HCT116 (cell line): ENCODE data around the gene VMP1. TPM values are rescaled to one million over a fixed set of nuclear protein-coding genes. Genes with fewer than 3 reads are reported as not detected.
A peak's percentile ranks its signal among the peaks of the same experiment; 100 is the strongest.

Experiments
- ATAC-seq: fragments of 200-7000 bp; cut with Tn5 transposase; 2 replicates; pipeline ENCODE4 v1.9.1; 2020; ENCODE audit warnings: mild to moderate bottlenecking, moderate library complexity
- BruUV-seq: library from RNA; stranded (reverse); fragments of 400-500 nt; replicated peaks from 2 replicates; lab custom pipeline; 2021; lab: Mats Ljungman, UMichigan
- CTCF ChIA-PET: fragments of 300-600 bp; sonication (Branson Sonifier 250); formaldehyde crosslinking; loops from one replicate; lab custom pipeline; 2021; ENCODE audit warnings: antibody characterized with exemption; lab: Charles Lee
- POLR2A ChIA-PET: fragments of 300-600, 350-600 bp; sonication (Branson Sonifier 250); formaldehyde crosslinking; loops from one replicate; lab custom pipeline; 2021; ENCODE audit warnings: antibody characterized with exemption; lab: Charles Lee
- RAD21 ChIA-PET, 2 experiments: fragments of 300-600 bp; sonication (Branson Sonifier 250); formaldehyde crosslinking; loops; one replicate each; lab custom pipeline; 2023; ENCODE audit warnings: low total read pairs in 2 of 2; ENCODE audit not compliant: uncharacterized antibody in 2 of 2, unreplicated experiment in 2 of 2, low non-redundant PET in 1 of 2; lab: Charles Lee
- DNase-seq: peaks from one replicate; pipeline ENCODE4 v3.0.0-alpha.2; 2010; ENCODE audit warnings: low read depth, low spot score
- H2AFZ ChIP-seq: fragments of 200-600 bp; shearing (Covaris generic), sonication (generic); 2 replicates; pipeline ENCODE4 v1.6.1; 2017; ENCODE audit warnings: low read depth, mixed run types, mixed read lengths, antibody characterized with exemption, low read length; ENCODE audit not compliant: poor library complexity, severe bottlenecking
- H3K27ac ChIP-seq: 2 replicates; pipeline ENCODE4 v1.5.1; 2012; ENCODE audit warnings: low read depth, low read length
- H3K27me3 ChIP-seq: fragments of 200-600 bp; sonication (generic); 2 replicates; pipeline ENCODE4 v1.6.1; 2016; ENCODE audit warnings: mixed run types, low read length, mixed read lengths; ENCODE audit not compliant: insufficient read depth
- H3K36me3 ChIP-seq, 2 experiments: fragments of 200-500 bp in 1 of 2; fragments of 200-600 bp in 1 of 2; sonication (Bioruptor generic) in 1 of 2; sonication (generic) in 1 of 2; 2 replicates each; pipeline versions ENCODE4 v1.5.1 to v1.6.1; 2014 to 2016; ENCODE audit warnings: low read length in 2 of 2, inconsistent platforms in 1 of 2, mixed read lengths in 1 of 2, mixed run types in 1 of 2; ENCODE audit not compliant: insufficient read depth in 2 of 2, control insufficient read depth in 1 of 2
- H3K4me1 ChIP-seq, 2 experiments: fragments of 200-600 bp in 1 of 2; sonication (generic) in 1 of 2; 2 replicates each; pipeline versions ENCODE4 v1.5.1 to v1.6.1; 2012 to 2017; ENCODE audit warnings: low read length in 2 of 2, inconsistent platforms in 1 of 2, mild to moderate bottlenecking in 1 of 2, mixed read lengths in 1 of 2, mixed run types in 1 of 2, moderate library complexity in 1 of 2; ENCODE audit not compliant: insufficient read depth in 2 of 2, control insufficient read depth in 1 of 2
- H3K4me2 ChIP-seq: fragments of 200-600 bp; sonication (generic); 2 replicates; pipeline ENCODE4 v1.6.1; 2017; ENCODE audit warnings: mixed run types, low read length, mixed read lengths
- H3K4me3 ChIP-seq, 2 experiments: fragments of 200-600 bp in 1 of 2; sonication (generic) in 1 of 2; replicated peaks in 1 of 2; 2 replicates each; pipeline ENCODE4 v1.5.1; 2011 to 2016; ENCODE audit warnings: low read length in 2 of 2, control low read depth in 1 of 2, low read depth in 1 of 2, mild to moderate bottlenecking in 1 of 2, mixed read lengths in 1 of 2, mixed run types in 1 of 2
- H3K79me2 ChIP-seq: fragments of 200-600 bp; sonication (generic); 2 replicates; pipeline ENCODE4 v1.6.1; 2017; ENCODE audit warnings: mild to moderate bottlenecking, mixed run types, low read length, moderate library complexity, mixed read lengths; ENCODE audit not compliant: insufficient read depth
- H3K9ac ChIP-seq: fragments of 200-600 bp; sonication (generic); 2 replicates; pipeline ENCODE4 v1.6.1; 2016; ENCODE audit warnings: low read length, mixed read lengths
- H3K9me2 ChIP-seq: fragments of 200-600 bp; sonication (generic), shearing (Covaris generic); 2 replicates; pipeline ENCODE4 v1.6.1; 2017; ENCODE audit warnings: mixed run types, mild to moderate bottlenecking, moderate library complexity; ENCODE audit not compliant: insufficient read depth
- H3K9me3 ChIP-seq, 2 experiments: fragments of 200-500 bp in 1 of 2; fragments of 200-600 bp in 1 of 2; sonication (Bioruptor generic) in 1 of 2; sonication (generic) in 1 of 2; 2 replicates each; pipeline ENCODE4 v1.6.1; 2014 to 2017; ENCODE audit warnings: low read length in 2 of 2, mixed read lengths in 2 of 2, inconsistent platforms in 1 of 2, low read depth in 1 of 2, mild to moderate bottlenecking in 1 of 2, mixed run types in 1 of 2, moderate library complexity in 1 of 2; ENCODE audit not compliant: control insufficient read depth in 1 of 2, insufficient read depth in 1 of 2
- H4K20me1 ChIP-seq: fragments of 200-600 bp; sonication (generic), shearing (Covaris generic); 2 replicates; pipeline ENCODE4 v1.6.1; 2017; ENCODE audit warnings: mixed run types, mild to moderate bottlenecking, moderate library complexity; ENCODE audit not compliant: insufficient read depth
- CBX3 ChIP-seq: IDR thresholded peaks from 2 replicates; pipeline ENCODE4 v1.6.1; 2012; ENCODE audit warnings: low read depth
- CEBPB ChIP-seq: IDR thresholded peaks from 2 replicates; pipeline ENCODE4 v1.6.1; 2012; ENCODE audit warnings: low read depth
- EGR1 ChIP-seq: IDR thresholded peaks from 2 replicates; pipeline ENCODE4 v1.6.1; 2012; ENCODE audit warnings: low read depth
- ELF1 ChIP-seq: IDR thresholded peaks from 2 replicates; pipeline ENCODE4 v1.6.1; 2012; ENCODE audit warnings: low read depth, borderline replicate concordance
- FOSL1 ChIP-seq: IDR thresholded peaks from 2 replicates; pipeline ENCODE4 v1.6.1; 2012; ENCODE audit warnings: low read depth
- SIN3A ChIP-seq: IDR thresholded peaks from 2 replicates; pipeline ENCODE4 v1.6.1; 2012; ENCODE audit warnings: low read depth
- ZFX ChIP-seq: fragments of 450-650 bp; IDR thresholded peaks from 2 replicates; pipeline ENCODE4 v1.6.1; 2017
- intact Hi-C: fragments of 100-400 bp; cut with micrococcal nuclease; formaldehyde crosslinking; loops from 2 replicates; pipeline ENCODE4 v1.10.0; 2022
- total RNA-seq: library from RNA; stranded (reverse); gene quantifications from one replicate; pipeline ENCODE4 v1.2.1, GENCODE V29; 2021; ENCODE audit not compliant: unreplicated experiment
- TF ChIP-seq, protein P1 (sequence below): IDR thresholded peaks from 2 replicates; pipeline ENCODE4 v1.6.1; 2012; ENCODE audit warnings: low read depth
- TF ChIP-seq, protein P2 (sequence below): IDR thresholded peaks from 2 replicates; pipeline ENCODE4 v1.6.1; 2011; ENCODE audit warnings: mild to moderate bottlenecking, low read length, moderate library complexity; ENCODE audit not compliant: insufficient replicate concordance; ENCODE audit errors: extremely low read depth
- TF ChIP-seq, protein P3 (sequence below): IDR thresholded peaks from 2 replicates; pipeline ENCODE4 v1.6.1; 2012

Gene VMP1
- total RNA-seq, 1 experiment from 2014 or later, result 366 TPM

DNA sequence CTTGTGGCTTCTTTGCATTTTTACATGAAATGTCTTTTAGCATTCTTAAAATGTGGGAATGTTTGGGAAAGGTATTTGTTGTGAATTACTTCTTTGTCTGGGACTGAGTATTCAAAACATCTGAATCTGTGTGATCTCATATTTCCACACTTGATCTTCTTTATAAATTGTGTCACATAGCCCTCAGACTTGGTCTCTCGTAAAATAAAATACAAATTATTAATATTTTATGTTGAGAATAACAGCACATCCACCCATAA lies 103.4 kb downstream of the VMP1 start (continued):
- TF ChIP-seq, protein P1, sequence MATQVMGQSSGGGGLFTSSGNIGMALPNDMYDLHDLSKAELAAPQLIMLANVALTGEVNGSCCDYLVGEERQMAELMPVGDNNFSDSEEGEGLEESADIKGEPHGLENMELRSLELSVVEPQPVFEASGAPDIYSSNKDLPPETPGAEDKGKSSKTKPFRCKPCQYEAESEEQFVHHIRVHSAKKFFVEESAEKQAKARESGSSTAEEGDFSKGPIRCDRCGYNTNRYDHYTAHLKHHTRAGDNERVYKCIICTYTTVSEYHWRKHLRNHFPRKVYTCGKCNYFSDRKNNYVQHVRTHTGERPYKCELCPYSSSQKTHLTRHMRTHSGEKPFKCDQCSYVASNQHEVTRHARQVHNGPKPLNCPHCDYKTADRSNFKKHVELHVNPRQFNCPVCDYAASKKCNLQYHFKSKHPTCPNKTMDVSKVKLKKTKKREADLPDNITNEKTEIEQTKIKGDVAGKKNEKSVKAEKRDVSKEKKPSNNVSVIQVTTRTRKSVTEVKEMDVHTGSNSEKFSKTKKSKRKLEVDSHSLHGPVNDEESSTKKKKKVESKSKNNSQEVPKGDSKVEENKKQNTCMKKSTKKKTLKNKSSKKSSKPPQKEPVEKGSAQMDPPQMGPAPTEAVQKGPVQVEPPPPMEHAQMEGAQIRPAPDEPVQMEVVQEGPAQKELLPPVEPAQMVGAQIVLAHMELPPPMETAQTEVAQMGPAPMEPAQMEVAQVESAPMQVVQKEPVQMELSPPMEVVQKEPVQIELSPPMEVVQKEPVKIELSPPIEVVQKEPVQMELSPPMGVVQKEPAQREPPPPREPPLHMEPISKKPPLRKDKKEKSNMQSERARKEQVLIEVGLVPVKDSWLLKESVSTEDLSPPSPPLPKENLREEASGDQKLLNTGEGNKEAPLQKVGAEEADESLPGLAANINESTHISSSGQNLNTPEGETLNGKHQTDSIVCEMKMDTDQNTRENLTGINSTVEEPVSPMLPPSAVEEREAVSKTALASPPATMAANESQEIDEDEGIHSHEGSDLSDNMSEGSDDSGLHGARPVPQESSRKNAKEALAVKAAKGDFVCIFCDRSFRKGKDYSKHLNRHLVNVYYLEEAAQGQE, result no peak
- TF ChIP-seq, protein P2, sequence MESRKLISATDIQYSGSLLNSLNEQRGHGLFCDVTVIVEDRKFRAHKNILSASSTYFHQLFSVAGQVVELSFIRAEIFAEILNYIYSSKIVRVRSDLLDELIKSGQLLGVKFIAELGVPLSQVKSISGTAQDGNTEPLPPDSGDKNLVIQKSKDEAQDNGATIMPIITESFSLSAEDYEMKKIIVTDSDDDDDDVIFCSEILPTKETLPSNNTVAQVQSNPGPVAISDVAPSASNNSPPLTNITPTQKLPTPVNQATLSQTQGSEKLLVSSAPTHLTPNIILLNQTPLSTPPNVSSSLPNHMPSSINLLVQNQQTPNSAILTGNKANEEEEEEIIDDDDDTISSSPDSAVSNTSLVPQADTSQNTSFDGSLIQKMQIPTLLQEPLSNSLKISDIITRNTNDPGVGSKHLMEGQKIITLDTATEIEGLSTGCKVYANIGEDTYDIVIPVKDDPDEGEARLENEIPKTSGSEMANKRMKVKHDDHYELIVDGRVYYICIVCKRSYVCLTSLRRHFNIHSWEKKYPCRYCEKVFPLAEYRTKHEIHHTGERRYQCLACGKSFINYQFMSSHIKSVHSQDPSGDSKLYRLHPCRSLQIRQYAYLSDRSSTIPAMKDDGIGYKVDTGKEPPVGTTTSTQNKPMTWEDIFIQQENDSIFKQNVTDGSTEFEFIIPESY, result no peak
- no peak for TF ChIP-seq ELF1
- TF ChIP-seq, protein P3, sequence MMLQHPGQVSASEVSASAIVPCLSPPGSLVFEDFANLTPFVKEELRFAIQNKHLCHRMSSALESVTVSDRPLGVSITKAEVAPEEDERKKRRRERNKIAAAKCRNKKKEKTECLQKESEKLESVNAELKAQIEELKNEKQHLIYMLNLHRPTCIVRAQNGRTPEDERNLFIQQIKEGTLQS, result no peak
- TF ChIP-seq, all 23 proteins: peak for 0

DNA sequence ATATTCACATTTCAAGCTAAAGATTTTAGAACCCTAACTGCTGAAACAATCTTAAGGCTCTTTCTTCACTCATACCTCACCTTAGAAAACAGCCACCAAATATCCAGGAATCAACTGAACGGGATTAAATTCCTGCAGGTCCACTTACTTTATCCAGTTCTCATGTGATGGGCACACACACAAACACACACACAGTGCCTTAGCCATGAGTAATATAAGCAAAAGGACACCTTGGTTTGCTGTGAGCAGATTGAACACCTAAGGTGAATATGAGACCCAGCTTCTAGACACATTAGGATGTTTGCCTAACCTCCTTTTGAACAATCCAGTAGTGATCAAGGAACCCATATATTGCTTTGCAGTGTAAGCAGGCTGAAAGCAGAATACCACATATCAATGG lies 103.8 kb downstream of the VMP1 start:
- Histone ChIP-seq H4K20me1 (no peaks in the 10 kb centered on the region), H3K36me3 (peaks cover 0 to 13% of the 10 kb centered on the region in 2 experiments; a peak in 1 of 4 replicates), H3K4me2 (no peak overlapping the region), H3K4me1 (peaks cover 12 to 21% of the 10 kb centered on the region in 2 experiments), H3K27me3 (no peaks in the 10 kb centered on the region), H3K79me2 (peaks cover 2% of the 10 kb centered on the region; the same call in 1 of the 2 replicates), H3K27ac (peak overlapping the region; percentile 9; the same call in 1 of the 2 replicates), H2AFZ (no peak overlapping the region), H3K9me3 (no peaks in the 10 kb centered on the region), H3K9me2 (no peaks in the 10 kb centered on the region), H3K4me3 (no peak overlapping the region), H3K9ac (no peak overlapping the region)
- CTCF ChIA-PET, result no interaction called here
- ATAC-seq (peak; percentile 27; the same call in 1 of the 2 replicates), DNase-seq (no peak)
- no TSS peak for BruUV-seq
- intact Hi-C loops, result no loop called here
- POLR2A ChIA-PET, result interaction anchor here (0.6 kb wide), 1 partner anchor 31 kb away, joined by 3 read pairs; no protein-coding TSS in a partner anchor
- RAD21 ChIA-PET, result no interaction called here
- TF ChIP-seq CEBPB, result 0 out of 2 replicates have a peak, but pooled peaks have one; percentile 27
- TF ChIP-seq FOSL1, result peak; percentile 36
- TF ChIP-seq SIN3A, result no peak
- no peak for TF ChIP-seq EGR1
- peak; percentile 29; the same call in 1 of the 2 replicates for TF ChIP-seq CBX3
- no peak for TF ChIP-seq ZFX
- TF ChIP-seq, protein P2, result peak; percentile 19
